ENCODE measurements around the gene GFER.

GRCh38 chr16:1990101-1990350 lies 6.0 kb downstream of the GFER start:
- TF ChIP-seq CTCF (IDR thresholded peaks at IDR 0.05) = no peak
- TF ChIP-seq EZH2 (IDR thresholded peaks at IDR 0.05; ENCODE audit: borderline replicate concordance, insufficient read depth, low read depth, low read length, poor library complexity, severe bottlenecking) = no peak
